HG03025 (cell line): Measurements from ENCODE around the gene IRS1.

Experiments used
- ATAC-seq: cut with Tn5 transposase; IDR thresholded peaks from one replicate; pipeline ENCODE4 v1.9.1; 2021; ENCODE audit warnings: mild to moderate bottlenecking, moderate library complexity; ENCODE audit not compliant: unreplicated experiment, low FRiP score

The IRS1 gene

GRCh38 chr2:226733189-226733858 is 66.3 kb downstream of the IRS1 start:
- ATAC-seq: no peak

GRCh38 chr2:226732478-226733188 is 67.0 kb downstream of the IRS1 start:
- no peak for ATAC-seq

- ATAC-seq: no peak
These were observed 69.1 kb downstream of the IRS1 start for GRCh38 chr2:226730481-226730880.

- no peak for ATAC-seq
These were observed 70.6 kb downstream of the IRS1 start for GRCh38 chr2:226728996-226729395.

GRCh38 chr2:226727251-226727650 is 72.4 kb downstream of the IRS1 start:
- ATAC-seq: no peak

GRCh38 chr2:226726546-226726945 is 73.1 kb downstream of the IRS1 start:
- ATAC-seq: no peak

GRCh38 chr2:226725126-226725860 is 74.3 kb downstream of the IRS1 start:
- no peak for ATAC-seq

- no peak for ATAC-seq
These were observed 78.1 kb downstream of the IRS1 start for GRCh38 chr2:226721541-226721940.

GRCh38 chr2:226720948-226721347 is 78.7 kb downstream of the IRS1 start:
- no peak for ATAC-seq

- no peak for ATAC-seq
These were observed 81.9 kb downstream of the IRS1 start for GRCh38 chr2:226717719-226718118.

GRCh38 chr2:226716126-226716525 is 83.5 kb downstream of the IRS1 start:
- ATAC-seq: no peak

- no peak for ATAC-seq
These were observed 84.2 kb downstream of the IRS1 start for GRCh38 chr2:226715347-226715990.

- ATAC-seq: no peak
These were observed 86.7 kb downstream of the IRS1 start for GRCh38 chr2:226712941-226713340.

- no peak for ATAC-seq
These were observed 87.9 kb downstream of the IRS1 start for GRCh38 chr2:226711606-226712296.

- ATAC-seq: no peak
These were observed 92.1 kb downstream of the IRS1 start for GRCh38 chr2:226707499-226707898.

- ATAC-seq: no peak
These were observed 93.7 kb downstream of the IRS1 start for GRCh38 chr2:226705965-226706364.

GRCh38 chr2:226705133-226705886 is 94.3 kb downstream of the IRS1 start:
- no peak for ATAC-seq

GRCh38 chr2:226703514-226703913 is 96.1 kb downstream of the IRS1 start:
- ATAC-seq: no peak

- ATAC-seq: no peak
These were observed 97.2 kb downstream of the IRS1 start for GRCh38 chr2:226702376-226702775.

GRCh38 chr2:226701052-226701451 is 98.6 kb downstream of the IRS1 start:
- no peak for ATAC-seq
